ENCODE data around the gene OR2AK2.
"Not testable (repeated sequence)": the region's sequence is repeated elsewhere in the genome, so short reads cannot be mapped to it uniquely, and the experiment has no call there.

DNA sequence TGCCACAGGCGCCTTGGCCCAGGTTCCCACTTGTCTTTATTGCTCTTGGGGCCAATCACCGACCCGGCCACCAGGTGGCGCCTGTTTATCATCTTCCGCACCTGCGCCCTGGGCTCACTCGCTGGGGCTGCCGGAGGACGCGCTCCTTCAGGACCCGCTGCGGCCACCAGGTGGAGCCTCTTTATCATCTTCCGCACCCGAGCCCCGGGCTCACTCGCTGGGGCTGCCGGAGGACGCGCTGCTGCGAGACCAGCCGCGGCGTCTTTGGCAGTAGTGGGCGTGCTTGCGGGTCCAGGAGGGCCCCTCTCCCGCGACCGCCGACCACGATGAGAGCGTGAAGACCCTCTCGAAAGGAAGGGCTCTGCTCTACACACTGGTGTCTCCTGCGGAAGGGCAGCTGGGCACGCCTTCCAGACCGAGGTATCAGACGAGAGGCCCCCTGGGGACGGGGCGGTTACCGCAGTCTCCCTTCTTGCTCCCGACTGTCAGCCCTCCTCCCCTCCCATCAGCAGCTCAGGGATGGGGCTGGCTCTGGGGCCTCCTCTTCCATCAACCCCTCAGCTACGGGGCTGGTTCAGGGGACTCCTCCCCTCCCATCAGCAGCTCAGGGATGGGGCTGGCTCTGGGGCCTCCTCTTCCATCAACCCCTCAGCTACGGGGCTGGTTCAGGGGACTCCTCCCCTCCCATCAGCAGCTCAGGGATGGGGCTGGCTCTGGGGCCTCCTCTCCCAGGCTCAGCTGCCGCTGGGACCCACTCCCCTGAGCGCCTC is 27.9 kb upstream of the OR2AK2 start:
- TF ChIP-seq, protein P1, sequence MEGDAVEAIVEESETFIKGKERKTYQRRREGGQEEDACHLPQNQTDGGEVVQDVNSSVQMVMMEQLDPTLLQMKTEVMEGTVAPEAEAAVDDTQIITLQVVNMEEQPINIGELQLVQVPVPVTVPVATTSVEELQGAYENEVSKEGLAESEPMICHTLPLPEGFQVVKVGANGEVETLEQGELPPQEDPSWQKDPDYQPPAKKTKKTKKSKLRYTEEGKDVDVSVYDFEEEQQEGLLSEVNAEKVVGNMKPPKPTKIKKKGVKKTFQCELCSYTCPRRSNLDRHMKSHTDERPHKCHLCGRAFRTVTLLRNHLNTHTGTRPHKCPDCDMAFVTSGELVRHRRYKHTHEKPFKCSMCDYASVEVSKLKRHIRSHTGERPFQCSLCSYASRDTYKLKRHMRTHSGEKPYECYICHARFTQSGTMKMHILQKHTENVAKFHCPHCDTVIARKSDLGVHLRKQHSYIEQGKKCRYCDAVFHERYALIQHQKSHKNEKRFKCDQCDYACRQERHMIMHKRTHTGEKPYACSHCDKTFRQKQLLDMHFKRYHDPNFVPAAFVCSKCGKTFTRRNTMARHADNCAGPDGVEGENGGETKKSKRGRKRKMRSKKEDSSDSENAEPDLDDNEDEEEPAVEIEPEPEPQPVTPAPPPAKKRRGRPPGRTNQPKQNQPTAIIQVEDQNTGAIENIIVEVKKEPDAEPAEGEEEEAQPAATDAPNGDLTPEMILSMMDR (IDR thresholded peaks at IDR 0.05; ENCODE audit: insufficient read depth, low read length, poor library complexity, severe bottlenecking): peak; percentile 79
- not testable (repeated sequence) for TF ChIP-seq EZH2phosphoT487 (conservative IDR thresholded peaks at IDR 0.05; ENCODE audit: low read length)
